Common myeloid progenitor, CD34-positive (primary cell): ENCODE results near the gene PLA2G4D.

Experiments
- CTCF ChIA-PET: fragments of 350-600 bp; sonication (Branson Sonifier 250); formaldehyde crosslinking; loops from one replicate; lab custom pipeline; 2021; ENCODE audit warnings: antibody characterized with exemption; lab: Charles Lee
- POLR2A ChIA-PET: fragments of 350-600 bp; sonication (Branson Sonifier 250); formaldehyde crosslinking; loops from one replicate; lab custom pipeline; 2021; ENCODE audit warnings: antibody characterized with exemption; lab: Charles Lee
- DNase-seq, 3 donors: peaks; one replicate each; pipeline versions ENCODE4 v3.0.0 to v3.0.0-alpha.2; 2013
- H3K27ac ChIP-seq, 2 experiments: 1 replicate in 1 of 2; 2 replicates in 1 of 2; pipeline ENCODE4 v1.7.0; 2013; ENCODE audit warnings: inconsistent platforms in 2 of 2, low read length in 2 of 2, mild to moderate bottlenecking in 2 of 2, low read depth in 1 of 2, moderate library complexity in 1 of 2; ENCODE audit not compliant: severe bottlenecking in 2 of 2, insufficient read depth in 1 of 2, poor library complexity in 1 of 2
- H3K27me3 ChIP-seq, 5 experiments: replicated peaks in 2 of 5; 1 replicate in 3 of 5; 2 replicates in 2 of 5; pipeline versions ENCODE4 v1.6.1 to v1.7.0; 2013; ENCODE audit warnings: low read length in 4 of 5, mild to moderate bottlenecking in 2 of 5, moderate library complexity in 2 of 5, inconsistent platforms in 1 of 5; ENCODE audit not compliant: insufficient read depth in 5 of 5, control insufficient read depth in 4 of 5
- H3K36me3 ChIP-seq, 4 experiments: 1 replicate in 2 of 4; 2 replicates in 2 of 4; pipeline versions ENCODE4 v1.6.1 to v1.7.0; 2013; ENCODE audit warnings: low read length in 3 of 4, control low read depth in 1 of 4, mild to moderate bottlenecking in 1 of 4; ENCODE audit not compliant: control insufficient read depth in 4 of 4, insufficient read depth in 4 of 4
- H3K4me1 ChIP-seq, 4 experiments: 1 replicate in 3 of 4; 2 replicates in 1 of 4; pipeline versions ENCODE4 v1.6.1 to v1.7.1; 2013; ENCODE audit warnings: low read length in 3 of 4, mild to moderate bottlenecking in 3 of 4, control low read depth in 1 of 4, inconsistent platforms in 1 of 4, moderate library complexity in 1 of 4; ENCODE audit not compliant: control insufficient read depth in 4 of 4, insufficient read depth in 4 of 4; ENCODE audit errors: control extremely low read depth in 1 of 4
- H3K4me3 ChIP-seq, 7 experiments: 1 replicate in 4 of 7; 2 replicates in 3 of 7; pipeline versions ENCODE4 v1.5.1 to v1.7.0; 2013; ENCODE audit warnings: mild to moderate bottlenecking in 7 of 7, low read length in 6 of 7, moderate library complexity in 6 of 7, inconsistent platforms in 2 of 7, low read depth in 2 of 7, control low read depth in 1 of 7; ENCODE audit not compliant: insufficient read depth in 4 of 7, control insufficient read depth in 1 of 7; ENCODE audit errors: extremely low read depth in 1 of 7
- H3K9me3 ChIP-seq, 5 experiments: 1 replicate in 4 of 5; 2 replicates in 1 of 5; pipeline versions ENCODE4 v1.6.1 to v1.7.1; 2013; ENCODE audit warnings: low read length in 4 of 5, mild to moderate bottlenecking in 2 of 5, inconsistent platforms in 1 of 5, low read depth in 1 of 5, moderate library complexity in 1 of 5; ENCODE audit not compliant: control insufficient read depth in 4 of 5, insufficient read depth in 2 of 5; ENCODE audit errors: control extremely low read depth in 1 of 5
- WGBS: methylation state at CpG from one replicate; pipeline ENCODE4 v1.1.5; 2013; ENCODE audit not compliant: insufficient coverage; 5-methylcytosine and 5-hydroxymethylcytosine counted together

PLA2G4D gene

DNA sequence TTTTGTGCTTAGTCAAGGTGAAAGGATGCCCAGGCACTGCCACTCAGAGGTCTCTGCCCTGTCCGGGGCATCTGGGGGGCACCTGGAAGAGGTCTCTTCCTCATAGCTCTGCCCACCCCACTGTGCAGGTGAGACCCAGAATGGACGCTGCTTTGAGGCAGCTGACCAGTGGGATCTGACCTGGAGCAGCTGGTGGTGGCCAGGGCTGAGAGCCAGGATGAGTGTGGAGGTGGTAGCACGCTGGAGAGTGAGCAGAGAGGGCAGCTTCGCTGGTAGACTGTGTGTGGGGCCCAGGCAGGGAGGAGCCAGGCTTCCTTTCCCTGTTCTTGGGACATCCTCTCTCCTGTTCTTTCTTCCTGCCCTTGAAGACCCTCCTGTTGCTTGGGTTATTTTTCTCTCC lies 41.4 kb downstream of the PLA2G4D start:
- POLR2A ChIA-PET = interaction anchor here (0.5 to 0.6 kb wide), 2 partner anchors 651 to 1801 kb away, joined by 3 to 4 read pairs; no protein-coding TSS in a partner anchor
- DNase-seq = no peak
- WGBS = 80% methylated on average over 1 of the region's 4 CpGs
- H3K9me3 ChIP-seq = no peaks in the 10 kb centered on the region
- H3K36me3 ChIP-seq = no peaks in the 10 kb centered on the region
- peaks cover 0 to 13% (median 5%) of the 10 kb centered on the region in 5 experiments for H3K27me3 ChIP-seq
- CTCF ChIA-PET = interaction anchor here (0.7 to 5.2 kb wide), 5 partner anchors 10 to 64 kb away, joined by 3 to 53 read pairs (median 3); no protein-coding TSS in a partner anchor
- no peak overlapping the region for H3K4me3 ChIP-seq
- H3K27ac ChIP-seq = no peak overlapping the region
- peaks cover 0 to 10% (median 7%) of the 10 kb centered on the region in 4 experiments for H3K4me1 ChIP-seq

DNA sequence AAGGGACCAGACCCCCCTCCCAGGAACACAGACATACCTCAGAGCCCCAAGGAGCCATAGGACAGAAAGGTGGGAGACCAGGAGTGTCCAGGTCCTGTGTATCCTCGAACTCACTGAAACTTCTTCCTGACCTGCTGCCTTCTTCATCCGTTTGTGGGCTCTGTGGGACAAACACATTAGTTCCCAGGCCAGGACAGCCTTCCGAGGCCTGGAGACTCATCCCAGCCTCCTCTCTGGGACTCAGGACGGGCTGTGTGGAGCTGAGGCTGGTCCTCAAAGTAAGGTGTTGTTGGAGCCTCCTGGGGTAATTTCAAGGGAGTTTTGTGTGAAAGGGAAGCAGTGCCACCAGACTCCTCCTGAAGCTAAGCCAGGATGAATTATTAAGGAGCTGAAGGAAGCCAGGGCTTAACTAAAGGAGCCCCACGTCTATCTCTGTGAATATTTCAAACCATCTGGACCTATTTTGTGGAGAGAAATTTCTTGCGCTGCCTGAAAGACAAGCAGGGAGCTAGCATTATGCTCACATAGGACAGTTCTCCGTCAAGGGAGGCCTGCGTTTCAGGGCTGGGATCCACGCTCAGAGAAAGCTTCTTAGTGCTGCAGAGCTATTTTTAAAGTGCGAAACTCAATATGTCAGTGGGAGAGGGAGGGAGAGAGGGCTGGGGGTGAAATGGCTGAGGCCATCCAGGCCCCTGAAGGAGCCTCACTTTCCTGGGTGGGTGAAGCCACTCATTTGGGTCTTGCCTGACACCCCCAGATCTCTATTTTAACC lies 43.7 kb downstream of the PLA2G4D start:
- no peak overlapping the region for H3K4me3 ChIP-seq
- H3K9me3 ChIP-seq = no peaks in the 10 kb centered on the region
- WGBS = 97% methylated on average over 8 of the region's 10 CpGs
- ChIA-PET POLR2A (no interaction called here), CTCF (interaction anchor here (0.9 kb wide), 1 partner anchor 32 kb away, joined by 3 read pairs; no protein-coding TSS in a partner anchor)
- H3K27me3 ChIP-seq = peaks cover 0 to 7% (median 0%) of the 10 kb centered on the region in 5 experiments
- no peak for DNase-seq
- H3K4me1 ChIP-seq = no peaks in the 10 kb centered on the region
- H3K36me3 ChIP-seq = no peaks in the 10 kb centered on the region
- H3K27ac ChIP-seq = no peak overlapping the region

DNA sequence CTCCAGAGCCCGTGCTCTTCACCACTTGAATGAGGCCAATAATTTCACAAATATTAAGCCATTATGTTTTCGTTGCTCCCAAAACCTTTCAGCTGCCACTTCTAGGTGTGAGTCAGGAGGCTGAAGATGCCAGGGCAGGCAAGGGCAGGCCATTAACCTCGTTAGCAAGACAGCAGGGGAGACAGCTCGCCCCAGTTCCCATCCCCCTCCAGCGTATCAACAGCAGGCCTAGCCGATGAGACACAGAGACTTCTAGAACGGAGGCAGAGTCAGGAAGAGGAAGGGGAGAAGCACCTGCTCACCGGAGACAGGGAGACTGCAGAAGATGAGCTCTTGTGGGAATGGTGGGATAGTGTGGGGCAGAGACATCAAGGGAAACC lies 45.6 kb downstream of the PLA2G4D start:
- Histone ChIP-seq H3K9me3 (no peaks in the 10 kb centered on the region), H3K27ac (no peak overlapping the region), H3K27me3 (peaks cover 0 to 7% (median 0%) of the 10 kb centered on the region in 5 experiments), H3K36me3 (no peaks in the 10 kb centered on the region), H3K4me1 (no peaks in the 10 kb centered on the region), H3K4me3 (no peak overlapping the region)
- POLR2A ChIA-PET = no interaction called here
- 95% methylated on average over 7 of the region's 8 CpGs for WGBS
- DNase-seq = no peak
- CTCF ChIA-PET = no interaction called here

DNA sequence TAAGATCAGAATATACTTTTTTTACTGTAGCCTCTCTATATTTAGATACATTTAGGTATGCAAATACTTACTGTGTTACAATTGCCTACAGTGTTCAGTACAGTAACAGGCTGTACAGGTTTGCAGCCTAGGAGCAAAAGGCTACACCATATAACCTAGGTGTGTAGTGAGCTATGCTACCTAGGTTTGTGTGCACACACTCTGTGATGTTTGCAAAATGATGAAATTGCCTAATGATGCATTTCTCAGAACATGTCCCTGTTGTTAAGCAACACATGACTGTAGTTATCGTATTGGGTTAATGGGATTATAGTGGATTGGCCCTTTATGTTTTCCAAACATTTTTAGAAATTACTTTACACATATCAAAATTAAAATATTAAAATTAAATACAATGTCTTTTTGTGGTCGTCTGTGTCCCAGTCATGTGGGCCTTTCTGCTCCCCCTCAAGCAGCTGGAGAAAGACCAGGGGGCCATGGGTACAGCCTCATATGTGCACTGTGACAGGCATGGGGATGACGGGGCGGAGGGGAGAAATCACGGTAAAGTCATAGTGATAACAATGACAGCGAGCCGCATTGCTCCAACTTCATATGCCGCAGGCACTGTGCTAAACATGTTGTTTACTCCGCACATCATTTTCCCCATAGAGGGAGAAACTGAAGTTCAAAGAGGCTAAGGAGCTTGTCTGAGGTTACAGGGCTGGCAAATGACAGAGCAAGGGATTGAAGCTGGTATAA lies 46.1 kb downstream of the PLA2G4D start:
- DNase-seq = no peak
- Histone ChIP-seq H3K9me3 (no peaks in the 10 kb centered on the region), H3K36me3 (no peaks in the 10 kb centered on the region), H3K27ac (no peak overlapping the region), H3K4me3 (no peak overlapping the region), H3K4me1 (no peaks in the 10 kb centered on the region), H3K27me3 (peaks cover 0 to 7% (median 0%) of the 10 kb centered on the region in 5 experiments)
- ChIA-PET CTCF (interaction anchor here (1.8 kb wide), 1 partner anchor 36 kb away, joined by 5 read pairs; no protein-coding TSS in a partner anchor), POLR2A (no interaction called here)
- WGBS = 100% methylated on average over 5 of the region's 9 CpGs

DNA sequence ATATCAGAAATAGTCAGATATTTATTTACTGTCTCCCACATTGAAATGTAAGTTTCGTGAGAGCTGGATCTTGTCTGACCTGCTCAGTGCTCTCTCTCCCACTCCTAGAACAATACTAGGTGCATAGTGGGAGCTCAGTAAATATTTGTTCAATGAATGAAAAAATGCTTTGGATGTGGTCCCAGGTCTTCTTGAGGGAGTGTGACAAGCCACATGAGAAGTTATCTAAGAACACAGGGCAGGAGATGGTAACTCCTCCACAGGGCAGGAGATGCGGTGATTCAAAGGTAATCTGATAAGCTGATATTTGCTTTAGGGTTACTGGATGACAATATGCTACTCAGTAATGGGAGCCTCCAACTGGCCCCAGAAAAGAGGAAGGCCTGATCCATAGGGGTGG lies 47.8 kb downstream of the PLA2G4D start:
- CTCF ChIA-PET = interaction anchor here (1.5 to 1.8 kb wide), 2 partner anchors 11 to 38 kb away, joined by 5 read pairs; no protein-coding TSS in a partner anchor
- no peak for DNase-seq

DNA sequence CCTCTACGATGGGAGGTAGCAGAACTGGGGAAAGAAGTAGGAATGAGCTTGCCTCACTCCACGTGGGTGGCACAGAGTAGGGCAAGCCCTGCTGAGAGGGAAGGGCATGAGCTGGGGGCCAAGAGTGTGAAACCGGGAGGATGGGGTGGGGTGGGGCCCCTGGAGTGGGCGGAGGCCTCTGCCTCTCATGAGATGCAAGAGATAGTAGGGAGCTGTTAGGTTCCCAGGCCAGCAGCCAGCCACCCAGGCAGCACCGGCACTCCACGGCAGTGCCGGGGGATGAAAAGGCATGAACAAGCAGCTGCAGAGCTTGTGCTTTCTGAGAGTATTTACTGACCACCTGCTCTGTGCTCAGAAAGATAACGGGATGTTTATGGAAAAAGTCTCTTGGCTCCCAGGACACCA lies 49.1 kb downstream of the PLA2G4D start:
- DNase-seq = no peak
- Histone ChIP-seq H3K9me3 (no peaks in the 10 kb centered on the region), H3K4me3 (no peak overlapping the region), H3K4me1 (no peaks in the 10 kb centered on the region), H3K27ac (no peak overlapping the region), H3K36me3 (no peaks in the 10 kb centered on the region), H3K27me3 (peaks cover 0 to 4% (median 0%) of the 10 kb centered on the region in 5 experiments)
- ChIA-PET POLR2A (no interaction called here), CTCF (interaction anchor here (1.0 to 1.3 kb wide), 3 partner anchors 8 to 15 kb away, joined by 3 read pairs; no protein-coding TSS in a partner anchor)
- WGBS = 87% methylated on average over 8 of the region's 8 CpGs

More for the DNA sequence above, 47.8 kb downstream of the PLA2G4D start:
- Histone ChIP-seq H3K27me3 (peaks cover 0 to 7% (median 0%) of the 10 kb centered on the region in 5 experiments), H3K4me1 (no peaks in the 10 kb centered on the region), H3K4me3 (no peak overlapping the region), H3K27ac (no peak overlapping the region), H3K36me3 (no peaks in the 10 kb centered on the region), H3K9me3 (no peaks in the 10 kb centered on the region)
- 83% methylated on average over 1 of the region's 2 CpGs for WGBS
- POLR2A ChIA-PET = no interaction called here
